ENCODE measurements around the gene KAZN.

- TF ChIP-seq CTCF (IDR thresholded peaks at IDR 0.05; ENCODE audit: low read length): no peak
- no peak for TF ChIP-seq EZH2phosphoT487 (IDR thresholded peaks at IDR 0.05; ENCODE audit: low read length)
- no peak for TF ChIP-seq EZH2 (optimal IDR thresholded peaks at IDR 0.05; ENCODE audit: low read depth, low read length)
These were observed 351.6 kb downstream of the KAZN start for GRCh38 chr1:14949836-14950713.

All from MM.1S (cell line).